KG1 (cell line): ENCODE measurements around the gene COMMD9.
A peak's percentile ranks its signal among the peaks of the same experiment; 100 is the strongest.

Source experiments
- DNase-seq: peaks from one replicate; lab custom pipeline; 2025; lab: John Stamatoyannopoulos, UW

COMMD9 gene

GRCh38 chr11:36296884-36297543 is 7.8 kb upstream of the COMMD9 start:
- DNase-seq, result no peak

DNA sequence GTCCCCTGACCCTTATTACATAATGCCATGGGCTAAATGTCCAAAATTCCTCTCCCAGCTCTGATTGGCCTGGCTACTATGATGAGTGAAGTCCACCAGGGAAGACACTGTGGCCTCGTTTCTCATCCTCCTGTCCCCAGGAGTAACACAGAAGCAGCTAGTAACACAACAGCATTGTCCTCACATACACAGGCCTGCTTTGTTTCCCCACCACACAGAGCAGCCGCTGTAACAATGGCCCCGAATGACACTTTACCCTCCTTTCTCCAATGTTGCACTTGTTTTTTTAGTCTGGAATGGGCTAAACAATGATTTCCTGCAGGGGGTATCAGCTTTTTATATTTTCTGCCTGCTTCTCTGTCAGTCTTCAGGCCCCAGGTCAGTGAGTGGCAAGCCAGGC is 6.7 kb upstream of the COMMD9 start, which contains the start of gene PRR5L:
Gene PRR5L (plus strand): TSS at position 363 of the 400 bp plus-strand sequence. CDS start 104,834 bp downstream, outside the sequence.
- no peak for DNase-seq

- peak; percentile 85 for DNase-seq
Observed at GRCh38 chr11:36292311-36292722, 3.1 kb upstream of the COMMD9 start.

- no peak for DNase-seq
Observed at GRCh38 chr11:36288442-36289225, 590 bp downstream of the COMMD9 start.

DNA sequence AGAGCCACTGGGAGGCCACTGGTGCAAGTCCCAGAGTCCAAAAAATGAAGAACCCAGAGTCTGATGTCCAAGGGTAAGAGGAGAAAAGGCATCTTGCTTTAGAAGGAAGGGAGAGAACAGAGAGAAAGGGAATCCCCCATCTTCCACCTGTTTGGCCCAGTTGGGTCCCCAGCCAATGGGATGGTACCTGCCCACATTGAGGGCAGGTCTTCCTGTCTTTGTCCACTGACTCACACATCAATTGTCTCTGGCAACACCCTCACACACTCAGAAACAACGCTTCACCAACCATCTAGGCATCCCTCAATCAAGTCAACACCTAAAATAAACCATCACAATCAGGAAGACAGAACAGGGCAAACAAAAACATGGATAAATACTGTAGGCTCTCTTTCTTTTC is 6.3 kb downstream of the COMMD9 start:
- no peak for DNase-seq

DNA sequence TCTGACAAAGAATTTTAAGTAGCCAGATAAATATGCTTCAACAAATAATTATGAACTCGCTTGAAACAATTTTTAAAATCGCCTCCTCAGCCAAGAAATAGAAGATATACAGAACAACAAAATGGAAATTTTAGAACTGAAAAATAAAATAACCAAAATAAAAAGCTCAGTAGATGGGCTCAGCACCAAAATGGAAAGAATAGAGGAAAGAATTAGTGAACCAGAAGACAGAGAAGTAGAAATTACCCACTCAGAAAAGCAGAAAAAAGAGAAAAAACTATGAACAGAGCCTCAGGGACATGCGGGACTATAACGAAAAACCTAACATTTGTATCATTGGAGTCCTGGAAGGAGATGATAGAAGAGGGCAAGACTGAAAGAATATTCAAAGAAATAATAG is 7.4 kb downstream of the COMMD9 start:
- no peak for DNase-seq

DNA sequence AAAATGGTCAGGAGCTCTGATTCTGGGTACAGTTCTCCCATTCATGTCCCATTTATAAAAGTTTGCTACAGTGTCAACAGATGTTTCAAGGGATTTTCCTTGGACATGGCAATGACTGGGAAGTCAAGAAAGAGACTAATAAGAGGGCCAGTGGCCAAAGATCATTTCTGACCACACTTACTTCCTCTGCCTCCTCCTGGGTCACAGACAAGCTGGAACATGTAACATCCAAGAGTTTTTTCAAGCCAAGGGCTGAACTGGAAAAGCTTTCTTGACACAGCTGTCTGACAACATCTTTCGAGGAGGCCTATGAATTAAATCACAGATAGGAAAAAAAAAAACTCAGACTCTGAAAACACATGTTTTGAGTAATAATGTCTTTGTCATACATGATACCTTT is 8.7 kb downstream of the COMMD9 start:
- no peak for DNase-seq

GRCh38 chr11:36278531-36279282 is 10.5 kb downstream of the COMMD9 start:
- DNase-seq, result no peak

DNA sequence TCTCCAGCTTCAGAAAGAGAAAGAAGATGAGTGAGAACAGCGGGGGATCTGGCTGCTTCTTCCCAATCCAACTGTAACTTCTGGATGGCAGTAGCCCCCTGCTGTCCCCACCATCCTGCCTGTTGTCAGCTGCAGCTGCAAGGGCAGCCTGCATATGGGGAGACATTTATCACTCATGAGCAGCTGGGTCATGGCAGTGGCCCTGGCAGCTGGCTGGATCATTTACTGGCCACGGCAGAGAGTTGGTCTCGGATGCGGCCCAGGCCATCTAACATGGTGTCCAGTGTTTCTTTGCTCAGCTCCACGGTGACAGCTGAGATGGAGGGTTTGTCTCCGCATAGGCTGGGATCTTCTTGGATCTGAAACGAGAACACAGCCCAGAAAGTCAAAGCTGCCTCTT is 14.8 kb downstream of the COMMD9 start:
- DNase-seq, result no peak

DNA sequence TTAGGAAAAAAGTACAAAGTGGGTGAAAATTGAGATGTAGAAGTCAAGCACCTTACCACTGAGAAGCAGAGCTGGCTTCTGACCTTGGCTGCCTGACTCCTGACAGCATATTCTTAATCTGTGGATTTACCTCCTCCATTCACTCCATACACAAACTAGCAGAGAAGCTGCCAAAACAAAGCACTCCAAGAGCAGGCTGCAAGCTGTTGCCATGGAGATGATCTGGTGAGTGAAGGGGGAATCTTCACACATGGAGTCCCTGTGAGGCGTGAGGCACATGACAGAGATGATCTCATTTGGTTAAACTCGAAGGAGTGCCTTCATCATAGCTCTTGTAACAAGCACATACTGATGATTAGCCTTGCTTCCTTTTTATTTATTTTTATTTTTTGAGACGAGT is 16.1 kb downstream of the COMMD9 start:
- no peak for DNase-seq

DNA sequence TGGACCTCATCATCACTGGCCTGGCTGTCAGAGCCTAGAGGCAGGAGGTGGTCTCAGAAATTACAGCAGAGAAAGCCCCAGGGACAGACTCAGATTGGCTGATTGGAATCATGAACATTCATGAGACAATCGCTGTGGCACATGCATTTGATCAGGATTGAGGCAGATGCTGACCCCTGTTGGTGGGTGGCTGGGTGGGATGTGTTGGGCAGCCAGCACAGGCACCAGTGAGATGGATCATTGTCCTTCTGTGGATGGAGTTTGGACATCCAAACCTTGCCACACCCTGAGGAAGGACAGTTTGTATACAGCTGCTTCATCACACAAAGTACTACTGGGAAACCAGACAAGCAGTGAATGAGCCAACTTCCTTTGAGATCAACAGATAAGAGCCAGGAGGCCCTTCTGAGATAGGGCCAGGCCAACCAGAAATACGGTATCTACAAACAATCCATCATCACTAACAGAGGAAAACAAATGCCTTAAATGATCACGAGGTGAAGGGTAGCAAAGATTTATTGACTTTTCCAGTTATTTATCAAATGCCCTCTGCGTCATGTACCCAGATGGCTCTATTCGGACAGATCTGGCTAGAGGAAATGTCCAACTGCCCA is 17.3 kb downstream of the COMMD9 start:
- DNase-seq, result no peak

DNA sequence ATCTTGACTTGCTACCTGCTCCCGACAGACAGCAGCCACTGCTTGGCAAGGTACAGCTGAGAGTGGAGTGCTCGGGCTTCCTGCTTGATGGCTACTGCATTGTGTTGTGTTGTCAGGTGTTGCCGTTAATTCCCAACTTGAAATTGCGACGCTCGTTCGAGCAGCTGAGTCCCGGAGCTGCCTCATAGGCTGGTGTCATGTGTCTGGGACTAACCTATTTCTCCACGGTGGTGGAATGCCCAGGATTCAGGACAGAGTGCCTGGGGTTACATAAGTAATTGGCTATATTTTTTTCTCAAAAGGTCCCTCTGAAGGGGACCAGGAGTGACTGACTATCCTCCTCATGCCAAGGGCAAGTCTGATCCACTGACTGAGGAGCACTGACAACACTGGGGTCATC is 18.5 kb downstream of the COMMD9 start:
- no peak for DNase-seq

- no peak for DNase-seq
Observed at GRCh38 chr11:36268337-36268985, 20.8 kb downstream of the COMMD9 start.

DNA sequence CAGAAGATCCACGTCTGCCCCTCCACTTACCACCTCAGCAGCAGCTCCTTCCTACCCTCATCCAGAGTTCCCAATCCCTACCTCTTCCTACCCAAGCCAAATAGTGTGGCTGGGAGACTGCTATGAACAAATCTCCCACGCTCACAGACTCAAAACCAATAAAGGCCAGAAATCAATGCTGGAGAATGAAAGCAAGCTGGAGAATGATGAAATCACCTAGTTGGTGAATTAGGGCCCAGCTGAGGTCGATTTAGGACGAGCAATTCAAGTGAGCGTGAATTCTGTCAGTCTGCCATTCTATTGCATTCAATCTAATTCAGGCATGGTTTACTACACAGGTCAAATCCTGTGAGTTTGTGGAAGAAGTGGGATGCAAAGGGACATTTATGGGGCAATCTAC is 22.5 kb downstream of the COMMD9 start:
- no peak for DNase-seq

GRCh38 chr11:36265793-36266628 is 23.2 kb downstream of the COMMD9 start:
- peak; percentile 23 for DNase-seq

- no peak for DNase-seq
Observed at GRCh38 chr11:36264973-36265344, 24.3 kb downstream of the COMMD9 start.

DNA sequence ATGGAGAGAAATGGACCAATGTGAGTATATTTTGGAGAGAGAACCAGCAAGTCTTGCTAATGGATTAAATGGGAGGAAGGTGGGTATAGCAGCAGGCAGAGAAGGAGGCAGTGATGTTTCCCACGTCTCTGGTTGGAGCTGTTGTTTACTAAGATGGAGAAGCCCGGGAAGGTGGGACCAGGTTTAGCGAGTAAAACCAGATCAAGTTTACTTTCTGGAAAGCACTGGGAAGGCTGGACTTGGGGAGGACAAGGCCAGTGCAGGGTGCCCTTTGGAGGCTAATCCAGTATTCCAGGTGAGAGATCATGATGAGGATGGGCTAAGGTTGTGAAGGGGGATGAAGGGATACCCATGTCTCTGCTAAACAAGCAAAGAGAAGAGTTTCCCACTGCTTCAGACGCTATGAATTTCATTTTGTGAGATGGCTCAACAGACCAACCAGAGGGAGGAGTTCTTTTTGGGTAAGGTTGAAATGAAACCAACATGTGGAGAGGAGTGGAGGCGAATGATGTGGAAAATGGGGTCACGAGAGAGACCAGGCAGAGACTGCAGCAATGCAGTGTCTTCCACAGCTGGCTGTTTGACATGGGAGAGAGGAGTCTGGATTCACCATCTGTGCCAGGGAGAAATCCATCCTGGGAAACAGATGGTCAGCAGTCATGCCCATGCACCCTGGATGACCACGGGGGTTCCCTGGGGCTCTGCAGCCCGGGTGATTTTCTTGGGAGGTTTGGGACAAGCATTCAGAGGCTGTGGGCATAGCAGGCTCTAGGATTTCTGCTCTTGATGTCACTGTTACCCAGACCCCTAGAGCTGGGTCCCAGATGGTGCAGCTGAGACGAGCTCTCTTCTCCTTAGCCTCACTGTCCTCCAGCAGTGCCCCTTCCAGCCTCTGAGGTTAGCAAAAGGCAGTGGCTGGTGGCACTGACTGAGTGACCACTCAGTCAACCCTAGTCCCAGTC is 24.9 kb downstream of the COMMD9 start:
- DNase-seq, result no peak

GRCh38 chr11:36261094-36261493 is 28.1 kb downstream of the COMMD9 start:
- no peak for DNase-seq

GRCh38 chr11:36258730-36259360 is 30.4 kb downstream of the COMMD9 start:
- peak; percentile 14 for DNase-seq
